GM21515 (cell line): ENCODE data around the gene C11orf87.

ENCODE experiments used
- ATAC-seq: cut with Tn5 transposase; IDR thresholded peaks from one replicate; pipeline ENCODE4 v1.9.1; 2021; ENCODE audit not compliant: unreplicated experiment

C11orf87 gene

DNA sequence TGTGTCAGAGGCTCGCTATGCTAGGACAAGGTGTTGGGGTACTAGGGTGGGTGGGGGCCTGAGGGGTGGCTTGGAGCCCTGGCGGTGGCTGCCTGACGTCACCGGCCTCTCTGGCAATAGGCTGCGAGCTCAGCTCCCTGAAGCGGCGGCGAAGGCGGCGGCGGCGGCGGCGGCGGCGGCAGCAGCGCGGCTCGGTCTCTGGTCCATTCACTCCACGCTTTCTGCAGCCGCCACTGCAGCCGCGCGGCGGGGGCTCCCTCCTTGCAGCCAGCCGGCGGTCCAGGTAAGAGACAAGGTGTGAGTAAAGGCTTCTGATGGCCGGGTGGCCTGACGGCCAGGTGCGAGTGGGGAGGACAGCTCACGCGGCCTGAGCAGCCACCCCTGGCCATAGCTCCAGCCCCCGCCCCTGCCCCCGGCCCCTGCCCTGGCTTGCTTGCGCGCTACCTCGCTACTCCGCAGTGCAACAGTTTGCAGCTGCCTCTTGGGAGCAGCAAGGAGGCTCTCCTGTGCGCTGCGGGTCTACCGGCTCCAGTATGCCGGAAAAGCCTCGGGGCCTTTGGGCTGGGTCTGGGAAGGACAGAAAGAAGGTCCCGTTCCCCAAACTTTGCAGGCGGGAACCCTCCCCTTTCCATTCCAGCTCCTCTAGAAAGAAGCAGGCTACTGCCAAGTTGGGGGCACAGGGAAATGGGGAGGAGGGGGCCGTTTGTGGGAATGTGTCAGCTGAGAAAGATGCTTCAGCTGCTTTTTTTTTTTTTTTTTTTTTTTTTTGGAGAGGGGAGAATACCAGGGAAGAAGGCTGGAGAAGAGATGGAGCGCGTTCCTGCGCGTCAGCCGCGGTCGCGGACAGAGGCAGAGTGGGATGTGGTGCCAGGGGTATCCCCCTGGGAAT is at the start of gene C11orf87:
Gene C11orf87, plus strand, starts transcription at position 210 of the 889 bp plus-strand sequence. CDS start 1,444 bp downstream, outside the sequence.
- ATAC-seq = no peak

DNA sequence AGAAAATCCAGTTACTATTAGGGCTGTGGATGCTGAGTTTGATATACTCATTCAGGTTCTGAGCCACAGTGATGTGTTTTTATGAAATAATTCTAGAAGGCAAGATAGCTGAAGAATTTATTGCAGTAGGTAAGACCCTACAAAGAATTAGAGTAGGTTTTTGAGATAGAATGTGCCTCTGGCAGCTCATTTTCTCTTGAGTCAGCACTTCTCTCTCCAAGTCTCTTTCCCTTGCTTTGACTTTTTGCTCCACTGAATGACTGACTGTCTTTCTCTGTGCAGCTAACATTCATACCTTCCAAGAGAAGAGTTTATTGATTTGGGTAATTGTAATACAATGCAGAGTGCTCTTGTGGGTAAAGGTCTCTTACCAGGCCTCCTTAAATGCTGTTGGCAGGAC is 48.0 kb upstream of the C11orf87 start:
- ATAC-seq = no peak

DNA sequence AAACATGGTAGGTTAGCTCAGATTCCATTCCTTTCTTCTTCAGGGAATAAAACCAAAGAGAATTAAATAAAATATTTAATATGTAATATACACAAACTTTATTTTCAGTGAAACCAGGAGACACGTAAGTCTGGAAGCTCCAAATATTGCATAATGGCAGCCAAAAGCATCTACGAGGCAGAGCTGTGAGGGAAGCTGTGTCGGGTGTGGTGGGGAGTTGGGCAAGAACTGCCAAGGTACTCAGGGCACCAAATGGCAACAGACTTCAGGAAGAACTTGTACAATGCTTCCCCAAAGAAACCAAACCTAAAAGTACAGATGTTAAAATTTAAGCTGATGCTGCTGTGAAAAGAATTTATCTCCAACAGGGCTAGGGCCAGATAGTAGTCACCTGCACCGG is 47.5 kb upstream of the C11orf87 start:
- ATAC-seq = no peak

DNA sequence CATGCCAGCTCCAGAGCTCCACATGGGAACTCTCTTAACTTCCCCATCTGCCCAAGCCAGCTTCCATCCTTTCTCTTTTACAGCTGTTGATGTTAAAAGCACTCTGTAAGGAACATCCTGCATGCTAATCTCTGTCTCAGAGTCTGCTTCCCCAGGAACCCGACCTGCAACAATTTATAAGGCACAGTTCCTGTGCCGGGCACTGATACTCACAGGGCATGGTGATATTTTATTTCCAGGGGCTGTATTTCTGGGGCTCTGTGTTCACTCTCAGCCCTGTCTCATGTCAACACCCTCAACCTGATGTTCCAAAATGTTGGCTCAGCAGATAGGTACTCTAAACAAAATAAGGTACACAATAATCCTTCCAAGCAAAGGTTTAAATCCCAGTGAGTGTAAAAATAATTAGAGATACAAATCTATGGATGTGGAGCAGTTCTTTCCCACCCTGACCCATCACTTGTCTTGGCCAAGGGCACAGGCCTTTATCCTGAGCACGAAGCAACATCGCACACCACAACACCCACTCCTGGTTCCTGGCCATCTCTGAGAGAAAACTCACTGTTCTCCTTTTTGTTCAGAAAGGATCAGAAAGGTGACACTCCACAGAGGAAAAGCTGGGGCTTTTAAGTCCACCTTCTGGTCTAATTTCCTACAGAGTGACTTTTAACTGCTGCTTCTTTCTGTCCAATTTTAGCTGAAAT is 44.8 kb upstream of the C11orf87 start:
- no peak for ATAC-seq

DNA sequence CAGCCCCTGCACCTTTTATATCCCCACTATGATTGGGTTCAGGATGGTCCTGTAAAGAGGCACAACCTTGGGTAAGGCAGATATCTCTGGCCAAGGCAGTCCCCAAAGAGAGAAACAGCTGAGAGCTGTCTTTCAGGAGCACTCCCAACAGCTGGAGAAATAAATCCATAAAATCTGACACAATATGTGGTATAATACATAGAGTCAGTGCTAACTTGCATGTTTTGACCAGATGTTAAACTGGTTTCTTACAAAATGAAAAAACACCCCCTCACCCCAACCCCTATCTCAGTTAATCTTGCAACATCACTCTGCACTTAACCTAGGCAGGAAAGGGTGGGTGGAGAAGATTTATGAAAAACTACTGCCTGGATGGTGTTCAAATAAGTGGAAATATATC is 44.0 kb upstream of the C11orf87 start:
- no peak for ATAC-seq

DNA sequence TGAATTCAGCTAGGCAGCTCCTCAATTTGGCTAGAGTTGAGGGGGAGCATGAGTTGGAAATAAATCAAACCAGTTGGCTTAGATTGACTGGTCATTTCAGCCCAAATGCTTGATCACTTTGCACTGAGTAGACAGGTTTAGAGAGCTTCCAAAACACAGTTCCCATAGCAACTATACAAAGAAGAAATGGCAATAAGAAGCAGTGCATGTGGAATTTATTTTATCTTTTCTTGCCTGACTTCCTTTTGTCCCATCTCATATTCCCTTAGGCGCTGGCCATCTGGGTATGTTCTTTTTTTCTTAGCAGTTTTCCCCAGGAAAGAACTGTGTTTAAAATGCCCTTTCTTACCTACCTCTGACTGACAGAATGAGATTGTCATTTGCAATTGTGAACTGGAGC is 38.7 kb upstream of the C11orf87 start:
- no peak for ATAC-seq

DNA sequence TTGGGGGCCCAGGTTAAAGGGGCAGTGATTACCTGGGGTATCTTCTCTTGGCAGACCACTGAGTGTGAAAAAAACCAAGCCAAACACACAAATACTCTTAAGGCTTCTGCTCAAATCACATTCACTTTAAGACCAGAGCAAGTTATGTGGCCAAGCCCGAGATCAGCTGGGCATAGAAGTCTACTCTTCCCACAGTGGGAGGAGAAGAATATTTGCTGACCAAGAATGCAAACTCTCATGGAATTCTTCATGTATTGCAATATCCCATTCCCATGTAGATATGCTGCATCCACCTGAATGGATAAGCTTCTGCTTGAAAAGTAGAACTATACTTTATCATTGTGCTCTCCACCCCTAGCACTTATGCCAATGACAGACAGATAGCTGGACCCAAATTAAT is 37.1 kb upstream of the C11orf87 start:
- no peak for ATAC-seq

DNA sequence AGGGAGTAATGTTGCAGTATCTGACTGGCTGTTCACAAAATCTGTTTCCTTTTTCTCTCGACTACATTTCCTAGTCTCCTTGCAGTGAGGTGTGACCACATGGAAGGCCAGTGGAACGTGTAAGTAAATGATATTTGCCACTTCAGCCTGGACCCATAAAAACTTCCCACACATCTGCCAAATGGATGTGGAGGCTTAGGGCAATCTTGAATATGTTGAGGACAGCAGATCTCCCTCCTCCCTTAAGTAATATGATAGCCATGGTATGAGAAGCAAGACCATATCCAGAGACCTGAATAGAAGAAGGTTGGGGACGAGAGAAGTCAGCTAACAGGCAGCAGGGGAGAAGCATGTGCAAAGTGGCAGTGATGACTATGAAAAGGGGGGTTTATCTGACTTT is 33.0 kb upstream of the C11orf87 start:
- ATAC-seq = no peak

DNA sequence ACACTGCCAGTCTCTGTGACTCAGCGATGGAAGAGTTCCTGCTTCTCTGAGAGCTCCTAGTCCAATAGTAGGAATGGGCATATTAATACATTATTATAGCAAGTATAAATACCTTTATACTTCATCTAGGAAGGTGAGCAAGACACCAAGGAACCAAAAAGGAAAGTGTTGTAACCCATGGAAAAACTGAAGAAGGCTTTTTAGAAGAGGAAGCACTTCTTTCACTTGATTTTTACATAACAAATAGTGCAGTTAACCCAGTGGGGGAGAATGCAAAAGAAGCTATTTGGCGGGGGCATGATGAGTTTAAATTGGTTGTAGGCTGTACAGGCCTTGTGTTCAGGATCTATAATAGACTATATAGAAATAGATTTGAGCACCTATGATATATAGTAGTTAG is 31.2 kb upstream of the C11orf87 start:
- ATAC-seq = no peak

DNA sequence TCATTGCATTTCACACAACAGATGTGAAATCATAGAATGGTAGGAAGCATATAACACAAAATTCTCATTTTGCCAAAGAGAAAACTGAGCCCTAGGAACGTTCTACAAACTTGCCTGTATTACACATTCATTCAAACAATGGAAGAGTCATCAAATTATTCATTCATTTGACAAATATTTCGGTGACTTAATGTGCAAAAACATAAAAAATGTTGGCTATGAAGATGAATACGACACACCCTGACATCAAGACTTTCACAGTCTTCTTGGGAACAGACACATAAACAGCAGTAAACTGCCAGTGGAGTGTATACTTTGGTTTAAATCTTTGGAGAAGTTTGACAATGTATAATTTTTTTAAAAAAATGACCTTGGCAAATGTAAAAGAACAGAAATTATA is 20.4 kb upstream of the C11orf87 start:
- ATAC-seq = no peak

DNA sequence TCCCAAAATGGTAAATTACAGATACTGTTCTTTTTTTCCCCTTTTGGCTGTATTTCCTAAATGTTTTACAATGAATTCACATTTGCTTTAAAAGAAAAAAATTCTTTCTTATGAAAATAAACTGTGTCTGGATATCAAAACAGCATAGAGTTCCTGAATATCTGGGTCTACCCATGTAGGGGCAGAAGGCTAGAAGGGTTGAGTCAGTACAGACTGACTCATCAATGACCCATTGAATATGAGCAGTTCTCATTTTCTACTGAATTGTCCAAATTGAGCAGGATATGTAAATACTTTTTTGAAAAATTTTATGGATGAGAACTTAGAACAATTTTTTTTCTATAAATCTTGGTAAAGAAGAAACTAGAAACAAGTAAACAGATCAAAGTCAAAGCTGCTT is 16.3 kb upstream of the C11orf87 start:
- ATAC-seq = no peak

DNA sequence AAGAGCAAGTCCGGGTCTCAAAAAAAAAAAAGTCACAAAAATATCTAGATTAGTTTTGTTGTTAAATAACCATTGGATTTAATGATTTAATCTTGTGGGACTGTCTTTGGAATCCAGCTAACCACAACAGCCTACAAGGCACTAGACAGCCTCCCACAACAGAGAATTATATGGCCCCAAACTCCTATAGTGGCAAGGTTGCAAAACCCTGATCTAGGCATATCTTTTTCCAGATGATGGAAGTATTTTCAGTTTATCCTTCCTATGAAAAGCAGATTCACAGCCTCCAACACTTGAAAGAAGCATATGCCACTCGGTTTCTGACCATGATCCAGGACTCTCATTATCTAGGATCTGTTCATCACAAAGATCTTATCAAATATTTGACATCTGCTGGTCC is 5.4 kb upstream of the C11orf87 start:
- no peak for ATAC-seq

DNA sequence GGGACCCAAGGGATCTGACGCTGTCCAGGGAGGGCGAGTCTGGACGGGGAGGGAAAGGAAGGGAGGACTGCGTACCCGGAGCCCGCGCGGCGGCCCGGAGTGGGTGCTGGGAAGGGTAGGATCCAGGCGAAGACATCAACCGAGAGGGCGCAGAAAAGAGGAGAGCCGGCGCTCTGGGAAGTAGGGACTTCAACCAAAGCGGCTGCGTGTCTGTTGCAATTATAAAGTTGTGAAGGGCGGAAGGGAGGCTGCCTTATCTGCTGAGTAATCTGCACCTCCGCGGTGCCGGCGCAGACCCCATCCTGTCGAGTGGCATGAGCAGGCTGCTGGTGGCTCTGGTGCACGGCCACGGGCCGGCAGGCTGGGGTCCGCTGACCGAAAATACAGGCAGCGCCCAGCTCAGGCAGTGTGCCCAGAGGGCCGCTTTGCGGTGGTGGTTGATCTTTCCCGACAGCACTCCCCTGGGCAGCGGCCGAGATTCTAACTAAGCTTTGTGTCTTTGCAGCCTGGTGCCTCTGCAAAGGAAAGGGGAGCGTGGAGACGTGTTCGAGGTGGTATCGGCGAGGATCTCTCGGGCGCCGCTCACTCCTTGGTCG is 978 bp downstream of the C11orf87 start:
- no peak for ATAC-seq

DNA sequence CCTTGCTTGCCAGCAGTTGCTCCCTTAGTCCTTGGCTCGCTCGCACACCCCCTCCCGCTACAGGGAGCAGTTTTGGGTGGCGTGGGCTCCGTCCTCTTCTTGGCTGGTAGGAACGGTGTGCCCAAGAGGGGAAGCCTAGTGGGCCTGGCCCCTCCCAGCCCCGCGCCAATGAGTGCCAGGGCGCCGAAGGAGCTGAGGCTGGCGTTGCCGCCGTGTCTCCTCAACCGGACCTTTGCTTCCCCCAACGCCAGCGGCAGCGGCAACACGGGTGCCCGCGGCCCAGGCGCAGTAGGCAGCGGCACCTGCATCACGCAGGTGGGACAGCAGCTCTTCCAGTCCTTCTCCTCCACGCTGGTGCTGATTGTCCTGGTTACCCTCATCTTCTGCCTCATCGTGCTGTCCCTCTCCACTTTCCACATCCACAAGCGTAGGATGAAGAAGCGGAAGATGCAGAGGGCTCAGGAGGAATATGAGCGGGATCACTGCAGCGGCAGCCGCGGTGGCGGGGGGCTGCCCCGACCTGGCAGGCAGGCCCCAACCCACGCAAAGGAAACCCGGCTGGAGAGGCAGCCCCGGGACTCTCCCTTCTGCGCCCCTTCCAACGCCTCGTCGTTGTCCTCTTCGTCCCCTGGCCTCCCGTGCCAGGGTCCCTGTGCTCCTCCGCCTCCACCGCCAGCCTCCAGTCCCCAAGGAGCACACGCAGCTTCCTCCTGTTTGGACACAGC is 1.6 kb downstream of the C11orf87 start:
- ATAC-seq = no peak

DNA sequence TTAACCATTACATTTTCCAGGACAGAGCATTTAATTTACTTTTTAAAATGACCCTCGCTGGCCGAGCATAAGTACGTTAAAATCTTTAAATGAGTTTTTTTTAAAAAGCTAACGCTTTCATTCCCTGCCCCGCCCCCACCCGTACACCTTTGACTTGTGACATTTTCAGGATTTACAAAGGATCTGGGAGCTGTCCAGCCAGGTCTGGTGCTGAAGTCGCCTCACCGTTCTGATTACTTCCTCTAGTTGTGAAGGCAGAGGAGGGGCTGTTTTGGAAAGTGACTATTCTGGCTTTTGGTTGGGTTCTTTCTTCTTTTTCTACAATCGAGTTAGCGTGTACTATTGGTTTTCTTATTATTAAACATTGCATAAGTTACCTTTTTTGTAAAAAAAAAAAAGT is 2.9 kb downstream of the C11orf87 start:
- no peak for ATAC-seq

DNA sequence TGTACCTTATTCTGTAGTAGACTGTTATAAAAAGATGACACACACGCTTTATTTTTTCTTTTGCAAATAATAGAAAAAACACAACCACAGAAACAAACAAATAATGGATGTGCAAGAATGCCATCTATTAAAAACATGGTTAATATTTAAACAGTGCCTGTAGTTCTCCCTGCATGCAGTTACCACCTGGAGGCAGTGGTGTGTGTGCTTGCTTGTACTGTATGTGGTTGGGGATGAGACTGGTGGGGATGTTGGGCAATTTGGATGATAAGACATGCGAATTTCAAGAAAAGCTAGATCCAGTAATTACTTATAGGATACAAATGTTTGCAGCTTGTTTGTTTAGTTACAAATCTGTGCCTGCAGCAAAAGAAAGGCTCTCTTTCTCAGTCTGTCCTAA is 3.6 kb downstream of the C11orf87 start:
- no peak for ATAC-seq

DNA sequence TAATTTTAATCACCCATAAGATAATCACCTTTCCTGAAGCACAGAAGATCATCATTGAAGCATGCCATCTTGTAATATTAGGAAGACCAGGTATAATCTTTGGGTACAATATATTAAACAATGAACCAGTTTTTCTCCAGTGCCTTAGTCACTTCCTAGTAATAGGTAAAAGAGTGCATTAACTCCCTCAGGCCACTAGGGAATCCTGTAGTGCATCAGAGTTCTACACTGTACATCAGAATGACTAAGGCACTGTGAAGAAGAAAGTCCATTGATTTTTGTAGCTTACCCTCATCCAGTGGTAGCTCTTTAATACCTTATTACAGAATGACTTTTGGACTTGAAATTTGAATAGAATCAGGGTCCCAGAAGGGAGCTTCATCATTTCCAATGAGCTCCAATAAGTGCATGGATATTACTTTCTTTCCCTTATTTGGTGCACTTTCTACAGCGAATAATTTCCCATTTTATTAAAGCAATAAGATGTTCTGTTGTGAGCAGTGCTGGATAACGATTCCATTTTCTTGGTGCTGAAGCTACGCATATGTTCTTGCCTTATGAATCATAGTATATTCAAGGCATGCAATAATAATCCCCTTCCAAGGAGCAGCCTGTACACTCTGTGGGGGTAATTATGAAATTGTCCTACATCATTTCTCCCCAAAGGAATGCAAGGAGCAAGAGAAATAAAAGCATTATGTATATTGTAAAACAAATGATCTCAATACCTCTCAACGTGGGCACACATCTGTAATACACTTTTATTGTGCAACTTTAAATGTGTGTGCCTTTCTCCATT is 4.7 kb downstream of the C11orf87 start:
- no peak for ATAC-seq

DNA sequence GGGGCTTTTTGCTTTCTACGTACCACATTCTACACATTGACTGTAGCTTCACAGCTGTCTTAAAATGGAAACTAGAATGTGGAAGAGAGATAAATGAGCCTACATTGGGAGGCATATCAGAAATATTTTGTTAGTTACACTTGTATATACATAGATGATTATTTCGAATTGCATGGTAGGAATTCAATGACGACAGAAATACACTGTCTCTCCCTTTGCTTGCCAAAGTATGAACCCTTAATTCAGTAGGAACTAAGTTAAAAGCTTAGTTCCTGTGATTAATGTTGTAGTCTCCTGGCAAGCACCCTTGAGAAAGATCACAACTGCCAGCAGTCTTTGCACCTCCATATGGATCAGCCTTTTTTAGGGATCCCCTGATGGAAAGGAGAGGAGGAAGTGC is 10.1 kb downstream of the C11orf87 start:
- ATAC-seq = no peak

DNA sequence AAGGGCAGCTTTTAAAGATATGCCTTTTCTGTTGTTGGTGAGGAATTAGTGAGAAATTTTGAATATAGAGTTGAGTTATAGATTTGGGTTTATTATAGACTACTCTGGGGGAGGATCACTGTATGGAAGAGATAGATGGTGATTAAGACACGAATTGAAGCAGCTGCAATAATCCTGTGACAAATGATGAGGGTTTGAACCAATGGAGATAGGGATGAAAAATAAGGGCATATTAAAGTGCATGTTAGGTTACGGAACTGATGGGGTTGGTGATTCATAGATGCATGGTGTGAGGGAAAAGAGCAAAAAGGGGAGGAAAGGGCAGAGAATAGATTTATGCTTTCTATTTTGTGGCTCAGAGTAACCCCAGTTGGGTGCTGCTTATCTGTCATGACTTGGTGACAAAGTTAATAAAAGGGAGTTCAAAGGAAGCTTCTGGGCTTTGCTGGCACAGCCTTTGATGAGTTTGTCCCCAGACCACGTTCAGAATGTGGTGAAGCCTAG is 11.8 kb downstream of the C11orf87 start:
- no peak for ATAC-seq

DNA sequence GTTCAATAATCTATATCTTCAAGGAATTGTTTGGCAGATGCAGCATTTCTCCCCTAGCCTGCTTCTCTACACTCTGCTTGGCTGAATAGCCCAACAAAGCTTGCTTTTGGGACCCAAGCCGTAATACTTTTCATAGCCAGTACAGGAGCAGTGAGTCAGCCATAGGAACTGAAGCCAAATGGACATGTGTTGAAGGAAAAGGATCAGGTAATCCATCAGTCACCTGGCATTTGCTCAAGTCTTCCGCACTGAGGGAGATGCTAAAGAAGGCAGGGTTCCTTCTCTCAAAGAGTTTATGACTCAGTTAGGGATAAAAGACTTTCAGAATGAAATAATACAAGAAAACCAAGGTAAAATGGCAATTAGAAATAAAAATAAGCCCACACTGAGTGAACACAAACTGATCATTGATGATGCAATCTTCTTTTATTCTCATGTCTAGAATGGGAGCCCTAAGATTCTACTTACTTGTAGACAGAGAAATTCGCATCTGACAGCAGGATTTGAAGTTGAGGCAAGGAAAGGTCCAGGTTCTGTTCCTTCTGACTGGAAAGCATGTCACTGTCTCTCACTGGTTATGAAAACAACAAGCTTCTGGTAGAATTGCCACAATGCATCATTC is 13.2 kb downstream of the C11orf87 start:
- no peak for ATAC-seq
